ENCODE measurements around the gene TPTE2.
"Not testable (repeated sequence)": the region's sequence is repeated elsewhere in the genome, so short reads cannot be mapped to it uniquely, and the experiment has no call there.

Gene TPTE2

GRCh38 chr13:19567820-19568534 lies 6.6 kb upstream of the TPTE2 start:
- no peak for DNase-seq (ENCODE audit: low read depth)
- H3K4me3 ChIP-seq (replicated peaks; ENCODE audit: low read depth, low read length) = no peak overlapping the region
- no peak for TF ChIP-seq CTCF (IDR thresholded peaks at IDR 0.05; ENCODE audit: low read length, missing control alignments)

- no peak for DNase-seq (ENCODE audit: low read depth)
- TF ChIP-seq CTCF (IDR thresholded peaks at IDR 0.05; ENCODE audit: low read length, missing control alignments) = no peak
- no peak overlapping the region for H3K4me3 ChIP-seq (replicated peaks; ENCODE audit: low read depth, low read length)
Observed at GRCh38 chr13:19561585-19561984, 253 bp upstream of the TPTE2 start.

GRCh38 chr13:19560672-19561071 lies 660 bp downstream of the TPTE2 start:
- DNase-seq (ENCODE audit: low read depth) = not testable (repeated sequence)

GRCh38 chr13:19559739-19560138 lies 1.6 kb downstream of the TPTE2 start:
- DNase-seq (ENCODE audit: low read depth) = not testable (repeated sequence)

More at GRCh38 chr13:19560672-19561071, 660 bp downstream of the TPTE2 start:
- H3K4me3 ChIP-seq (replicated peaks; ENCODE audit: low read depth, low read length) = not testable (repeated sequence)

GRCh38 chr13:19557287-19557686 lies 4.0 kb downstream of the TPTE2 start:
- DNase-seq (ENCODE audit: low read depth); H3K4me3 ChIP-seq (replicated peaks; ENCODE audit: low read depth, low read length): not testable (repeated sequence)

More at GRCh38 chr13:19559739-19560138, 1.6 kb downstream of the TPTE2 start:
- not testable (repeated sequence) for H3K4me3 ChIP-seq (replicated peaks; ENCODE audit: low read depth, low read length)

GRCh38 chr13:19549245-19549644 lies 12.1 kb downstream of the TPTE2 start:
- H3K4me3 ChIP-seq (replicated peaks; ENCODE audit: low read depth, low read length); DNase-seq (ENCODE audit: low read depth): not testable (repeated sequence)

- not testable (repeated sequence) for H3K4me3 ChIP-seq (replicated peaks; ENCODE audit: low read depth, low read length); DNase-seq (ENCODE audit: low read depth)
Observed at GRCh38 chr13:19525634-19526033, 35.7 kb downstream of the TPTE2 start.

GRCh38 chr13:19519049-19519448 lies 42.3 kb downstream of the TPTE2 start:
- no peak overlapping the region for H3K4me3 ChIP-seq (replicated peaks; ENCODE audit: low read depth, low read length)
- TF ChIP-seq CTCF (IDR thresholded peaks at IDR 0.05; ENCODE audit: low read length, missing control alignments) = no peak
- DNase-seq (ENCODE audit: low read depth) = no peak

- not testable (repeated sequence) for H3K4me3 ChIP-seq (replicated peaks; ENCODE audit: low read depth, low read length); DNase-seq (ENCODE audit: low read depth)
Observed at GRCh38 chr13:19507623-19508022, 53.7 kb downstream of the TPTE2 start.

- H3K4me3 ChIP-seq (replicated peaks; ENCODE audit: low read depth, low read length); DNase-seq (ENCODE audit: low read depth): not testable (repeated sequence)
Observed at GRCh38 chr13:19460126-19460525, 101.2 kb downstream of the TPTE2 start.

GRCh38 chr13:19439056-19439686 lies 122.2 kb downstream of the TPTE2 start:
- not testable (repeated sequence) for H3K4me3 ChIP-seq (replicated peaks; ENCODE audit: low read depth, low read length); DNase-seq (ENCODE audit: low read depth)

GRCh38 chr13:19437780-19438179 lies 123.6 kb downstream of the TPTE2 start:
- not testable (repeated sequence) for DNase-seq (ENCODE audit: low read depth); H3K4me3 ChIP-seq (replicated peaks; ENCODE audit: low read depth, low read length)

- not testable (repeated sequence) for DNase-seq (ENCODE audit: low read depth); H3K4me3 ChIP-seq (replicated peaks; ENCODE audit: low read depth, low read length)
Observed at GRCh38 chr13:19422236-19422635, 139.1 kb downstream of the TPTE2 start.

- DNase-seq (ENCODE audit: low read depth); H3K4me3 ChIP-seq (replicated peaks; ENCODE audit: low read depth, low read length): not testable (repeated sequence)
Observed at GRCh38 chr13:19412494-19412893, 148.8 kb downstream of the TPTE2 start.

- DNase-seq (ENCODE audit: low read depth) = not testable (repeated sequence)
Observed at GRCh38 chr13:19382746-19383511, 178.4 kb downstream of the TPTE2 start.

More at GRCh38 chr13:19382746-19383511, 178.4 kb downstream of the TPTE2 start:
- not testable (repeated sequence) for H3K4me3 ChIP-seq (replicated peaks; ENCODE audit: low read depth, low read length)
